Cortex of kidney (tissue), 1 donor: ENCODE results near the gene IGFLR1.
"Not testable (repeated sequence)": the region's sequence is repeated elsewhere in the genome, so short reads cannot be mapped to it uniquely, and the experiment has no call there.

ENCODE experiments used
- DNase-seq: peaks from one replicate; lab custom pipeline; 2025; lab: John Stamatoyannopoulos, UW

IGFLR1 gene

DNA sequence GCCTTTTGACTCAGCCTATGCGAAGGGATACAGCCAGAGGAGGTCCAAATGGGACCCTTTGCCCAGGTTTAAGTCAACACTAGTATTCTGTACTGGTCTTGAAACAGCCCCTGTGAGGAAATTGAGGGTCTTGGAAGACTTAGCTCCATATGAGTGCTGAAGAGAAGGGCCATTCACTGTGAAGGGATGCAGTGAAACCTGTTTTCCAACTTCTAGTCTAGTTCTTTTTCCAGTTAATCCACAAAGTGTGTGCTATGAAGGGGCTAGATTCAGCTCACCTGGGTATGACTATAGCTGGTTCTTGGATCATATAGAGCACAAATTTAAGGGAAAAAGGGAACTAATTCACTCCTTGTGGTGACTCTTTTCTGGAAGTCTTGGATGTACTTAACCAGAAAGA lies 33.9 kb downstream of the IGFLR1 start:
- DNase-seq, result no peak

DNA sequence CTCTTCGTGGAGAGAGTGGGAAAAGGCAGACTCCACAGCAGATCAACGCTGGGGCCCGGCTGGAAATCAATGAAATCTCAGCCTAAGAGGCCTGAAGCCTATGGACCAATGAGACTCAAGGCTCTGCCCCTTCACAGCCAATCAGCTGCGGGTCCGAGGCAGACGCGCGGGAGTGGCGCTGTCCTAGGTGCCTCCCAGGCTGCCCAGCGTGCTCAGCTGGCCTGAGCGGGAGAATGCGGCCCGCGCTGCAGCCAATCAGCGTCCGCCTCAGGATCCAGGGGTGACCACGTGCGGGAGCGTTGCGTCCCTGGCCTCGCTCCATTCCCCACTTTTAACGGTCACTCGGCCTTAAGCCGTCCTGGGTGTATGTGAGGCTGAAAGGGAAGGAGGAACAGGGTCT lies 38.0 kb downstream of the IGFLR1 start, which contains the start of gene ZBTB32:
Gene ZBTB32 (plus strand): TSS at position 341 of the 400 bp plus-strand sequence. CDS start 10,069 bp downstream, outside the sequence.
- no peak for DNase-seq

DNA sequence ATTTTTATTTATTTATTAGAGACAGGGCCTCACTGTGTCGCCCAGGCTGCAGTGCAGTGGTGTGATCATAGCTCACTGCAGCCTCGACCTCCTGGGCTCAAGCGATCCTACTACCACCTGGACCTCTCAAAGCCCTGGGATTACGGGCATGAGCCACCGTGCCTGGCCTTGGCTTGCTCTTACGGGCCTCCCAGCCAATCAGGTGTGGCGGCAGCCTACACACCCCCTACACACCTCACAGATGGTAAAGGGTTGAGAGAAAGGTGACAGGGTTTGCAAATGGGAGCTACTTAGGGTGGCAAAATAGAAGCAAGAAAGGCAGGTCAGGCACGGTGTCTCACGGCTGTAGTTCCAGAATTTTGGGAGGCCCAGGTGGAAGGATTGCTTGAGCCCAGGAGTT lies 38.9 kb downstream of the IGFLR1 start:
- DNase-seq, result no peak

DNA sequence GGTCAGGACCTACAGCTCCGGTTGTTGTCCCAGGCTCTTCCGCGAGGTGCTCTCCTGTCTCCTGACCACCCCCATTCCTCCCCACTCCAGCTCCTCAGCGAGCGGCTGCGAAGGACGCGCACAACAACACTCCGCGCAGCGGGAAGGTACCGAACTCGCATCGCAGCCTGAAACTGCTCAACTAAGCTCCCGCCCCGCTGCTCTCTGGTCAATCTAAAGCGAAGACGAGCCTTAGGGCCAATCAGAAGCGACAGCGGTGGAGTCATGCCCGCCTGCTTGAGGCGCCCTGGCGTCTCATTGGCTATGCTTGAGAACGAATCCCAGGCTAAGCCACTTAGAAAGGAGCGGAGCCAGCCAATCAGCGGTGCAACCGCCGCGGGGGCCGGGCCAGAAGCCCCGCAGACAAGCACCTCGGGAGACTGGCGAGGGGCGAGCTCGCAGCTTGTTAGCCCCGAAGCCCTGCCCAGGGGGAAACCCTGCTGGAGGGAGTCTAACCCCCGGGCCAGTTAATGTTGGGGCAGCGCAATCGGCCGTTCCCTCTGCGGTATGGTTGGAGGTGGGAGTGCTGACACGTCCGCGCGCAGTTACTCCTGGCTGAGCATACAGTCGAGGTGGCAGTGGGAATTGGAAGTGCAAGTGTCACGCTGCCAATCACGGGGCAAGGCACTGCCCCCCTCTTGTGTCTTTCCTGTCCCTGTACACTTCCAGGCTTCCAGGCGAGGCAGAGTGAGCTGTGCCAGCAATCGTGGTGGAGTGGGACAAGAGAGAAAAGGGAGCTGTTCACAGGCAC lies 39.8 kb downstream of the IGFLR1 start:
- no peak for DNase-seq

DNA sequence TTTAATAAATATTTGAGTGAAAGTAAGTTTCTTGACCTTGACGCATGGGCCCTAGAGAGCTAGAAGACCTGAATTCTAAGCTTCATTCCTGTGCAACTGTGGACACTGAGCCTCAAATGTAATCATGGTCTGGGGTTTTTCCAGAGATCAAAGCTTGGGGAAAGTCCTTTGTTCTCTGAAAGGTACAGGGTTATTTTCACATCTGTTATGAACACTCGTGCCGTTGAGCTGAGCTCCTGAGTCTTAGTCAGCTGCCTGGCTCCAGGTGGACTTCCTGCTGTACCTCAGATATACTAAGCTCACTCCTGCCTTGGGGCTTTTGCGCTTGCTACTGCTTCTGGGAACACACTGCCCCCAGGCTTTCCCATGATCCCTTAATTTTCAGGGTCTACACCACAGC lies 45.4 kb downstream of the IGFLR1 start:
- DNase-seq, result no peak

DNA sequence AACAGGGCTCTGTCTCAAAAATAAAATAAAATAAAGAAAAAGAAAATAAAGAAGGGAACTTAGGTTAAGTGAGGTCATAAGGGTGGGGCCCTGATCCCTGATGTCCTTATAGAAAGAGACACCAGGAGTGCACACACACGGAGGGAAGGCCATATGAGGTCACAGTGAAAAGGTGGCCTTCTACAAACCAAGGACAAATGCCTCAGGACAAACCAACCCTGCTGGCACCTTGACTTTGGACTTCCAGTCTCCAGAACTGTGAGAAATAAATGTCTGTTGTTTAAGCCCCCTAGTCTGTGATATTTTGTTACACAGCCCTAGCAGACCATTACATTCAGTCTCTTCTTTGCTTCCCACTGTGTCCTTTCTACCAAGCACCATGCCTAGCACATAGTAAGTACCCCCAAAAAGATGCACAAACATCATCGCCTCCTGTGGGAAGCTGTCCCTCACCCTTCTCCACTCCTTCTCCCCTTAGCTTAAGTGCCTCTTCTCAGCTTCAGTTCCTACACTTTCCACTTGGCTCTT lies 46.3 kb downstream of the IGFLR1 start:
- DNase-seq, result no peak

DNA sequence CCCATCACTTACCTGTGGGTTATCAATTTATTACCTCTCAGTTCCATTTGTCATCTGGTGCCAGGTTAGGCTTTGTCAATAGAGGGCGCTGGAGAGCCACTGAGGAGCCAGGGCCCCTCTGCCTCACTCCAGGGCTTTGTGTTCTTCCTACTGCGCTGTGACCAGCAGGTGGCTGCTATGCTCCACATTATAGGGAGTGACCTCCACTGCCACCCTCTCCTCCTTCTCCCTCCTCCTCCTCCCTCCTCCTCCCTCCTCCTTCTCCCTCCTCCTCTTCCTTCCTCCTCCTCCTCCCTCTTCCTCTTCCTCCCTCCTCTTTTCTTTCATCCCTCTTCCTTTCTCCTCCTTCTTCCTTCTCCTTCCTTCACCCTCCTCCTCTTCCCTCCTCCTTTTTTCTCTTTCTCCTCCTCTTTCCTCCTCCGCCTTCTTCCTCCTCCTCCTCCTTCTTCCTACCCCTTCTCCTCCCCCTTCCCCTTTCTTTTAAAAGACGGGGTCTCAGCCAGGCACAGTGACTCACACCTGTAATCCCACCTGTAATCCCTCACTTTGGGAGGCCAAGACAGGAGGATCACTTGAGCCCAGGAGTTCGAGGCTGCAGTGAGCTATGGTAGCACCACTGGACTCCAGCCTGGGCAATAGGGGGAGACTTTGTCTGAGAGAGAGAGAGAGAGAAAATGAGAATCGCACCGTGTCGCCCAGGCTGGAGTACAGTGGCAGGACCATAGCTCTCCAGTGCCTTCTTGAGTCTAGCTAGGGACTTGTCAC lies 48.2 kb downstream of the IGFLR1 start:
- DNase-seq, result no peak

DNA sequence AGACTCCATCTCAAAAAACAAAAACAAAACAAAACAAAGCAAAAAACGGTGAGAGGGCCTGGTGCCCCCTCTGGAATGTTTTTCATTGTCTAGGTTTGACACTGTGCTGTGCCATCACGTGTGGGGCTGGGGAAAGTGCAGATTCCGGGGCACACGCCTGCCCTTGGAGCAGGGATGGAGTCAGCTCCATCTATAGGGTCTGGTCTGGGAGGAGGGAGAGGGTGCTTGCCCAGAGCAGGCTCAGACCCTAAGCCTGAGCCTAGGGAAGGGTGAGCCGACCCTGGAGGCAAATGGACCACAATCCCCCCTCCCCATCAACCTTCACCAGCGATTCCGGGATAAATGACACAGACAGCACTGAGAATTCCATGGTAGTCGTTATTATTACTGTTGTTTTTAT lies 48.8 kb downstream of the IGFLR1 start:
- DNase-seq, result no peak

DNA sequence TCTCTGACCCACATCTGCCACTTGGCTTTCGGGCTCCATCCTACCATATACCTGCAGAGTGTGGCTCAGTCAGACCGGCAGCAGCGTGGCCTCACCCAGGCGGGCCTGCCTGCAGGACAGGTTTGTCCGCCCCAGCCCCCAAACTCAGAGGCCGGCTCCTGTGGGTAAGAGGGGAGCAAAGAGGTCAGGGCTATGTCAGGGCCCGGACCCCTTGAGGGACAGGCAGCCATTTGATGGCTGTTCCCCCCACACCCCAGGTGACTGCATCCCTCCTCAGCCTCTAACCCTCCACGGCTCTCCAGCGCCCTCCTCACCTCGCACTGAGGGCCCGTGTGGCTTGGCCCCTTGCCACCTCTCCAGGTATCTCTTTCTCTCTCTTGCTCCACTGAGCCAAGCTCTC lies 50.2 kb downstream of the IGFLR1 start:
- no peak for DNase-seq

DNA sequence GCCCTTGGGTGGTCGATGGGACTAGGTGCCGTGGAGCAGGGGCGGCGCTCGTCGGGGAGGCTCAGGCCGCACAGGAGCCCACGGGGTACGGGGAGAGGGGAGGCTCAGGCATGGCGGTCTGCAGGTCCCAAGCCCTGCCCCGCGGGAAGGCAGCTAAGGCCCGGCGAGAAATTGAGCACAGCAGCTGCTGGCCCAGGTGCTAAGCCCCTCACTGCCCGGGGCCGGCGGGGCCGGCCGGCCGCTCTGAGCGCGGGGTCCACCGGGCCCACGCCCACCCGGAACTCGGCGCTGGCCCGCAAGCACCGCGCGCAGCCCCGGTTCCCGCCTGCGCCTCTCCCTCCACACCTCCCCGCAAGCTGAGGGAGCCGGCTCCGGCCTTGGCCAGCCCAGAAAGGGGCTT lies 51.1 kb downstream of the IGFLR1 start:
- not testable (repeated sequence) for DNase-seq

DNA sequence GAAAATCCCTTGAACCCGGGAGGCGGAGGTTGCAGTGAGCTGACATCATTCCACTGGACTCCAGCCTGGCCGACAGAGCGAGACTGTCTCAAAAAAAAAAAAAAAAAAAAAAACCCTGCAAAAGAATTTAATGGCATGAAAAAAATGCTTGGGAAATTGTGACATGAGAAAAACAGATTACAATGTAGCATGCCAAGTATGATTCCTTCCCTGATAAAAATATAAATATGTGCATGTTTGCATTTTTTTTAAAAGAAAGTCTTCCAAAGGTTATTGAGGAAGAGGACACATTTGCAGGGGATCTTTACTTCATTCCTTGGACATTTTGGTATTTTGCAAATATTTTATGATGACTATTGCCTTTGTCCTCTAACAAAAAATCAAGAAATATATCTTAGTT lies 52.4 kb downstream of the IGFLR1 start:
- DNase-seq, result no peak
